ENCODE results near the gene RADIL.

The RADIL gene

DNA sequence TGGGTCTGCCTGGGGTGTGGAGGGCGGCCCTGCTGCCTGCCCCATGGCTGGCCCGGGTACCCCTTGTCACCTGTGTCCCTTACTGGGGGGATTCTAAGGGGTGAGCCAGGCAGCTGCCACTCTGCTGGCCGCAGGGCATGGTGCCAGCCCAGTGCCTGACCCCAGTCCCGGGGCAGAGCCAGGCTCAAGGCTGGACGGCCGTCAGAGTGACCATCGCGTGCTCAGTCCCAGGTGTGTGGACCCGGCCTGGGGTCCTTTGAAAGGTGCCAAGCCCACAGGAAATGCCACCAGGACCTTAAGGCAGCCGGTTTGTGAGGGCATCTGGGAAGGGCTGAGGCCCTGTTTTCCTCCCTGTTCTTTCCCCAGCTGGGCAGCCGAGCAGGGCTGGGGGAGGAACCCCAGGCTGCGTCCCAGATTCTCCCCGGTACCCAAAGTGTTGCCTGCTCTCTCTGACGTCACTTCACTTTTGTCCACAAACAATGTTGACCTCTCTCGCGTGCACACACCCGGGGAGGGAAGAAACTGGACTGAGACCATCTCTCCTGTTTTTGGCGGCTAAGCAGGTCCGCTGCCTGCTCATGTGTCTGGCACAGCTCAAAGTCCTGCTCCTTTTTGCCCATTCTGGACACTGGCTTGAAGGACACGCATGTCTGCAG, 59.3 kb downstream of the RADIL start:
- CTCF ChIA-PET: no interaction called here
- TF ChIP-seq, protein P1, sequence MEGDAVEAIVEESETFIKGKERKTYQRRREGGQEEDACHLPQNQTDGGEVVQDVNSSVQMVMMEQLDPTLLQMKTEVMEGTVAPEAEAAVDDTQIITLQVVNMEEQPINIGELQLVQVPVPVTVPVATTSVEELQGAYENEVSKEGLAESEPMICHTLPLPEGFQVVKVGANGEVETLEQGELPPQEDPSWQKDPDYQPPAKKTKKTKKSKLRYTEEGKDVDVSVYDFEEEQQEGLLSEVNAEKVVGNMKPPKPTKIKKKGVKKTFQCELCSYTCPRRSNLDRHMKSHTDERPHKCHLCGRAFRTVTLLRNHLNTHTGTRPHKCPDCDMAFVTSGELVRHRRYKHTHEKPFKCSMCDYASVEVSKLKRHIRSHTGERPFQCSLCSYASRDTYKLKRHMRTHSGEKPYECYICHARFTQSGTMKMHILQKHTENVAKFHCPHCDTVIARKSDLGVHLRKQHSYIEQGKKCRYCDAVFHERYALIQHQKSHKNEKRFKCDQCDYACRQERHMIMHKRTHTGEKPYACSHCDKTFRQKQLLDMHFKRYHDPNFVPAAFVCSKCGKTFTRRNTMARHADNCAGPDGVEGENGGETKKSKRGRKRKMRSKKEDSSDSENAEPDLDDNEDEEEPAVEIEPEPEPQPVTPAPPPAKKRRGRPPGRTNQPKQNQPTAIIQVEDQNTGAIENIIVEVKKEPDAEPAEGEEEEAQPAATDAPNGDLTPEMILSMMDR (IDR thresholded peaks at IDR 0.05; ENCODE audit: control extremely low read depth, extremely low read depth, low read depth, missing control alignments): no peak
- POLR2A ChIA-PET: no interaction called here
- no peak for DNase-seq (ENCODE audit: extremely low spot score)

DNA sequence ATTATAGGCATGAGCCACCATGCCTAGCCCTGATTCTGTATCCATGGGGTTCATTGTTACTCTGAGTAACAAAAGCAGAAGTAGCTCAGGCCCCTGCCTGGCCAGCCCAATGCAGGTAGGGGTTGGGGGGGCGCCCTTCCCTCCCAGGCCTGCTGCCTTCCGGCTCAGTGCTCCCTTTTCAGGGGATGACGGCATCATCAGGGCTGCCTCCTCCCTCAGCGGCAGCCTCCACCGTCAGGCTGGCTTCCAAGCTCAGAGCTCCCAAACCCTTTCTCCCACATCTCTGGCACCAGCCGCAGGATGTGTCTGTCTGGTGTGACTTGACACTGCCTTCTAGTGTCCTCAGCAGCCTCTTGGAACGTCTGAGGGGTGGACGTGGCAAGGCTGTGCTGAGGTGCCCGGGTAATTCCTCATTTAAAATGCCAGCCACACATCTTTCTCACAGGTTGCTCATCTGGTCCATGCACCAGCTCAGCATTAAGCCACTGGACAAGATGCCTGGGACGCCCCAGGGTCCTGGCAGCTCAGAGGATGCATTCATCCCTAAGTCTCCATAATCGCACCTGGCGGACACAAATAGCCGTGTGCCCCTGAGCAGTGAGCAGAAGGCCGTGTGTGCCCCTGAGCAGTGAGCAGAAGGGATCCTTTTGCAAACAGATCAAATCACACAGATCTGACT, 59.9 kb downstream of the RADIL start:
- DNase-seq (ENCODE audit: extremely low spot score): no peak
- ChIA-PET POLR2A (no interaction called here), CTCF (no interaction called here)
- TF ChIP-seq, protein P1 (IDR thresholded peaks at IDR 0.05; ENCODE audit: control extremely low read depth, extremely low read depth, low read depth, missing control alignments): no peak

DNA sequence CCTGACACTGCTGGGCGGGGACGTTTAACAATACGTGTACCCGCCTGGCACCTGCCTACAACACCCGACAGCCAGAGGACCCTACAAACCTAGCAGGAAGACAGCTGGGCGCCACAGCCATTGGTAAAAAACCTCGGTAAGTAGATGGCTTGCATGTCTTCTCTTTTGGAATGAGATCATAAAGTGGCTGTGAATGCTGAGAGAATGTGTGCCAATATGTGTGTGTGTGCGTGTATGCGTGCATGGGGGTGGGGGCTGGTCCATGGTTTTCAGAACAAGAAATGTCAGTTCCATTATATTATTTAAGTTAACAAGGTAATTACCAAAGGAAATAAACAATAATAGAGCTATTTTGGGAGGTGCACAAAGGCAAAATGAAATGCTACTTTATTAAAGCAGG, 60.8 kb downstream of the RADIL start:
- no peak for DNase-seq (ENCODE audit: extremely low spot score)
- TF ChIP-seq, protein P1 (IDR thresholded peaks at IDR 0.05; ENCODE audit: control extremely low read depth, extremely low read depth, low read depth, missing control alignments): no peak
- ChIA-PET CTCF (no interaction called here), POLR2A (no interaction called here)

DNA sequence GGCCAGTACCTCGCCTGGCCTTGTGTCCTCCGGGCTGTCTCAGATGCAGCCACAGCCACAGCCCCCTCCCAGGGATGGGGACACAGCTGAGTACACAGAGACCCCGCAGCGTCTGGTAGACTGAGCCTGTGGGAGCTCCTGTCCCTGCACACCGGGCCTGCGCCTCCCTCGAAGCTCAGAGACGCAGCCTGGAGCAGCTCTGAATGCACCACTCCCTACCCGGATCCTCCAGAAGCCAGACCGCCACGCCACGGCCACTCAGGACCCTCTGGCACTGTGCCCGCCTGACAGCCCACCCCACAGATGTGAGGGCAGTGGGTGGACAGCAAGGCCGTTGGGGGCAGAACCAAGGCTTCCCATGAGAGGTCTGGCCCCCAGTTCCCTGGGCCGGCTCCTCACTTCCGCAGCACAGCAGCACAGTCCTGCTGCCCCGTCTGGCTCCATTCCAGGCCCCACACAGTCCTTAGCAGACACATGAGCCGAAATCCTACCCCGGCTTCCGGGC, 62.5 kb downstream of the RADIL start:
- TF ChIP-seq, protein P1 (IDR thresholded peaks at IDR 0.05; ENCODE audit: control extremely low read depth, extremely low read depth, low read depth, missing control alignments): no peak
- no peak for DNase-seq (ENCODE audit: extremely low spot score)
- ChIA-PET CTCF (no interaction called here), POLR2A (no interaction called here)

DNA sequence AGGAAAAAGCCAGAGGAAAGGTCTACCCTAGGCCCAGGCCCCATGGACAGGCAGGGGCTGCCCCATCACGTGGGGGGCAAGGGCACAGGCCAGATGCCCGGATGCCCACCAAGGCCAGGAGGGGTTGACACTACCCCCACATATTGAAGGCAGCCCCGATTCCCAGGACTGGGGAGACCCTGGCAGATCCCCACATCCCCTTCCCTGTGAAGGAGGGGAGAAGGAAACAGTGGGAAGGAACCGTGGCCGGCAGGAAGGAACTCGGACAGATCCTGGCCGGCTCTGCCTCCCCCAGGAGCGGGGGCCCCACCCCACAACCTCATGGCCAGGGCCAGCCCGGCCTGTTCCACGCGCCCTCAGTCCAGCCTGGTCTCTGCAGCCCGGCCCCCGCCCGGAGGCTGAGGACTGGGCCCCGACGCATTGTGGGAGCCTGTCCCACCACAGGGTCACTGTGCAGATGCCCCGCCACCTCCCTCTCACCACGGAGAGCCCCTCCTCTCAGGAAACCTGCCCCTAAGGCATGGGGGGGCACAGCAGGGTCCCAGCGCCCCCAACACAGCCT, 63.0 kb downstream of the RADIL start:
- DNase-seq (ENCODE audit: extremely low spot score): no peak
- TF ChIP-seq, protein P1 (IDR thresholded peaks at IDR 0.05; ENCODE audit: control extremely low read depth, extremely low read depth, low read depth, missing control alignments): no peak
- CTCF ChIA-PET: no interaction called here
- POLR2A ChIA-PET: no interaction called here

DNA sequence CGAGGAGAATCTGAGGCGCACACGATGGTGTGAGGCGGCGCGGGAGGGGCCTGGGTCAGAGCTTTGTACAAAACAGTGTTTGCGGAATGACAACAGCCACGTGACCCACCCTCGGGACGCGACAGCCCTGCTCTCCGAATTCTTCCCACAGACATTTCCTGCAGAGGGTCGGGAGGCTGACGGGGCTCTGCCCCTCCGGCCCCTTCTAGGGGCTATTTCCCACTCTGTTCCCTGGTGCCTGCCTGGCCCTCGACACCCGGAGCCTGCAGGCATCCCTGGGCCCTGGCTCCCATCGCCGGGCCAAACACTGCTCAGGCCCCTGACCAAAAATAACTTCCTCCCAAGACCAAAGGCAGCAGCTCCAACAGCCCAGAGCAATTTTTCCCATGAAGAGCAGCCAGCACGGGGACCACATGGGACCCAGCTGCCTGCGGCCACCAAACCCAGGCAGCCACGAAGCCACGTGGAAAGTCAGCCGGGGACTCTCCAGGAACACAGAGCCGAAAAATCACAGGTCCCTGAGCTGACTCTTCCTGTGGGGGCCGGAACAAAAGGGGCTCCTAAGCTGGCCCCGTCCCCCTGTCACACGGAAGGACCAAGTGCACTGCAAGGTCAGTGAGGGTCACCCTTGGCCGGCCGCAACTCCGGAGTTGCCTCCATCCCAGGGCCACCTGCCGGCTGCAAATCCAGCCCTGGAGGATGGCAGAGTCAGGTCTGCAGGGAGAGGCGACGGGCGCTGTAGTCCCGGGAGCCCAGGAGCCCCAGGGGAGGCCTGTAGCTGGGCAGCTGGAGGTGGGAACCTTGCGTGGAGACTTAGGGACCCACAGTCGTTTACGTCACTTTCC, 63.7 kb downstream of the RADIL start:
- no peak for DNase-seq (ENCODE audit: extremely low spot score)
- ChIA-PET CTCF (no interaction called here), POLR2A (no interaction called here)
- TF ChIP-seq, protein P1 (IDR thresholded peaks at IDR 0.05; ENCODE audit: control extremely low read depth, extremely low read depth, low read depth, missing control alignments): no peak

Data from GM10248 (cell line).